ENCODE data around the gene YARS1. TPM values are rescaled to one million over a fixed set of nuclear protein-coding genes. Genes with fewer than 3 reads are reported as not detected.

Gene YARS1
- total and polyA plus RNA-seq, 2 experiments from 2014 or later: 134 to 182 TPM

- H3K4me2 ChIP-seq: no peak overlapping the region
- H3K27ac ChIP-seq (ENCODE audit: low read depth): no peak overlapping the region
- no peaks in the 10 kb centered on the region for H3K27me3 ChIP-seq (ENCODE audit: insufficient read depth)
- ATAC-seq (no peak), DNase-seq (ENCODE audit: low spot score) (no peak)
- peaks cover 63% of the 10 kb centered on the region for H3F3A ChIP-seq (replicated peaks; ENCODE audit: low read depth)
- peaks cover 5% of the 10 kb centered on the region; the same call in 2 of the 3 replicates for H3K4me1 Mint-ChIP-seq
- H4K20me1 ChIP-seq (replicated peaks; ENCODE audit: insufficient read depth): peaks cover 42% of the 10 kb centered on the region
- H3K36me3 ChIP-seq (ENCODE audit: insufficient read depth): peaks cover 93% of the 10 kb centered on the region
- no peak overlapping the region for H2AFZ ChIP-seq
- TF ChIP-seq STAT1 (IDR thresholded peaks at IDR 0.05; ENCODE audit: unreplicated experiment): no peak
- no peak for TF ChIP-seq ZNF331 (CRISPR knock-in tag; IDR thresholded peaks at IDR 0.05; ENCODE audit: low read depth)
- TF ChIP-seq EZH2 (IDR thresholded peaks at IDR 0.05; ENCODE audit: low read depth, unreplicated experiment): no peak
- TF ChIP-seq ZNF462 (CRISPR knock-in tag; IDR thresholded peaks at IDR 0.05): no peak
- no peak for TF ChIP-seq ZNF114 (CRISPR knock-in tag; IDR thresholded peaks at IDR 0.05)
- no peak for TF ChIP-seq ETS1 (IDR thresholded peaks at IDR 0.05)
- TF ChIP-seq POLR2AphosphoS5 (IDR thresholded peaks at IDR 0.05; ENCODE audit: low read depth): no peak
- no peak for TF ChIP-seq REST (IDR thresholded peaks at IDR 0.05; ENCODE audit: unreplicated experiment)
- TF ChIP-seq CTCF (conservative IDR thresholded peaks at IDR 0.05; ENCODE audit: low read depth in 2 of 2): no peak
- TF ChIP-seq CREB1 (CRISPR knock-in tag; IDR thresholded peaks at IDR 0.05; ENCODE audit: low read depth): no peak
- TF ChIP-seq EZH2phosphoT487 (IDR thresholded peaks at IDR 0.05; ENCODE audit: unreplicated experiment): no peak
- no peak for TF ChIP-seq NANOG (IDR thresholded peaks at IDR 0.05; ENCODE audit: borderline replicate concordance)
- no peak for TF ChIP-seq JUNB (IDR thresholded peaks at IDR 0.05; ENCODE audit: unreplicated experiment)
- H3K4me1 ChIP-seq (ENCODE audit: insufficient read depth): no peaks in the 10 kb centered on the region; the same call in 1 of the 2 replicates
- H3K4me3 ChIP-seq: no peak overlapping the region
- no peak overlapping the region for H3K4me3 Mint-ChIP-seq
- no peak overlapping the region for H3K27ac Mint-ChIP-seq
- no peaks in the 10 kb centered on the region for H3K9me3 Mint-ChIP-seq
- no peaks in the 10 kb centered on the region for H3K79me2 ChIP-seq (replicated peaks; ENCODE audit: insufficient read depth)
- no peaks in the 10 kb centered on the region for H3K9me2 ChIP-seq (ENCODE audit: insufficient read depth)
- H3K27me3 Mint-ChIP-seq (ENCODE audit: insufficient read depth, low read depth, poor library complexity): peaks cover 7% of the 10 kb centered on the region
- peaks cover 94% of the 10 kb centered on the region for H3K36me3 Mint-ChIP-seq (ENCODE audit: low read depth)
Measured at GRCh38 chr1:32780005-32780404, 37.2 kb downstream of the YARS1 start.
